ENCODE results near the gene RHBDL1. TPM values are rescaled to one million over a fixed set of nuclear protein-coding genes. Genes with fewer than 3 reads are reported as not detected.

RHBDL1 gene
- total and polyA plus RNA-seq, 10 of the 15 experiments (the other 5 are each of a cell fraction or from before 2014, with no cell fraction given), result 0.04 to 1.3 (median 0.65) TPM; not detected in 5

- TF ChIP-seq E4F1 (IDR thresholded peaks at IDR 0.05; ENCODE audit: borderline replicate concordance, partially characterized antibody) (no peak), ZSCAN29 (IDR thresholded peaks at IDR 0.05) (no peak), FOXM1 (IDR thresholded peaks at IDR 0.05; ENCODE audit: low read depth, low read length) (no peak), ESRRA (IDR thresholded peaks at IDR 0.05; ENCODE audit: low read length) (no peak), PRDM15 (CRISPR knock-in tag; IDR thresholded peaks at IDR 0.05) (no peak), PKNOX1 (IDR thresholded peaks at IDR 0.05) (no peak), TCF7 (IDR thresholded peaks at IDR 0.05; ENCODE audit: borderline replicate concordance) (no peak), KDM1A (IDR thresholded peaks at IDR 0.05; ENCODE audit: borderline replicate concordance) (no peak), EED (IDR thresholded peaks at IDR 0.05; ENCODE audit: low read depth) (no peak), IRF5 (IDR thresholded peaks at IDR 0.05; ENCODE audit: borderline replicate concordance) (no peak), MTA2 (IDR thresholded peaks at IDR 0.05; ENCODE audit: low read depth) (no peak), LARP7 (IDR thresholded peaks at IDR 0.05) (0 out of 2 replicates have a peak, but pooled peaks have one; percentile 18)
Measured at GRCh38 chr16:674968-675883, at the start of gene RHBDL1 (continued).
